Measurements from ENCODE around the gene ARHGAP33. TPM values are rescaled to one million over a fixed set of nuclear protein-coding genes. Genes with fewer than 3 reads are reported as not detected.

The ARHGAP33 gene
- total RNA-seq, 1 experiment from 2014 or later: 39.6 TPM

- H3K4me1 ChIP-seq (ENCODE audit: insufficient read depth, low read length, poor library complexity, severe bottlenecking): no peaks in the 10 kb centered on the region
- H3K36me3 ChIP-seq (ENCODE audit: insufficient read depth, low read length, poor library complexity, severe bottlenecking): no peaks in the 10 kb centered on the region
- no peak overlapping the region for H3K27ac ChIP-seq (ENCODE audit: low read depth, low read length, poor library complexity, severe bottlenecking)
- no peaks in the 10 kb centered on the region for H3K9me3 ChIP-seq (ENCODE audit: low read depth, low read length, poor library complexity, severe bottlenecking)
- DNase-seq (ENCODE audit: low spot score): no peak
- ChIA-PET POLR2A (ENCODE audit: low non-redundant PET) (no interaction called here), CTCF (no interaction called here)
- no TSS peak for BruUV-seq (replicated peaks)
- no peak for TF ChIP-seq EZH2 (IDR thresholded peaks at IDR 0.05; ENCODE audit: borderline replicate concordance, low read depth, low read length, poor library complexity, severe bottlenecking)
- no peak for TF ChIP-seq CTCF (conservative IDR thresholded peaks at IDR 0.05; ENCODE audit: low read depth, low read length)
- intact Hi-C loops (cut with micrococcal nuclease; ENCODE audit: unreplicated experiment): no loop called here
- H3K27me3 ChIP-seq (replicated peaks; ENCODE audit: insufficient read depth, low read depth, low read length, poor library complexity): peaks cover 16% of the 10 kb centered on the region
- no peak overlapping the region for H3K4me3 ChIP-seq (ENCODE audit: low read depth, low read length, poor library complexity, severe bottlenecking)
Measured at GRCh38 chr19:35796645-35797542, 21.5 kb downstream of the ARHGAP33 start.

GRCh38 chr19:35797663-35798062 lies 22.3 kb downstream of the ARHGAP33 start:
- no peak for TF ChIP-seq EZH2 (IDR thresholded peaks at IDR 0.05; ENCODE audit: borderline replicate concordance, low read depth, low read length, poor library complexity, severe bottlenecking)
- TF ChIP-seq CTCF (conservative IDR thresholded peaks at IDR 0.05; ENCODE audit: low read depth, low read length): no peak
- no peaks in the 10 kb centered on the region for H3K9me3 ChIP-seq (ENCODE audit: low read depth, low read length, poor library complexity, severe bottlenecking)
- H3K4me3 ChIP-seq (ENCODE audit: low read depth, low read length, poor library complexity, severe bottlenecking): no peak overlapping the region
- no peaks in the 10 kb centered on the region for H3K36me3 ChIP-seq (ENCODE audit: insufficient read depth, low read length, poor library complexity, severe bottlenecking)
- no peak for DNase-seq (ENCODE audit: low spot score)
- CTCF ChIA-PET: no interaction called here
- H3K27ac ChIP-seq (ENCODE audit: low read depth, low read length, poor library complexity, severe bottlenecking): no peak overlapping the region
- BruUV-seq (replicated peaks): no TSS peak
- H3K4me1 ChIP-seq (ENCODE audit: insufficient read depth, low read length, poor library complexity, severe bottlenecking): no peaks in the 10 kb centered on the region
- POLR2A ChIA-PET (ENCODE audit: low non-redundant PET): no interaction called here
- H3K27me3 ChIP-seq (replicated peaks; ENCODE audit: insufficient read depth, low read depth, low read length, poor library complexity): peaks cover 16% of the 10 kb centered on the region
- intact Hi-C loops (cut with micrococcal nuclease; ENCODE audit: unreplicated experiment): no loop called here

GRCh38 chr19:35801828-35802227 lies 26.5 kb downstream of the ARHGAP33 start:
- intact Hi-C loops (cut with micrococcal nuclease; ENCODE audit: unreplicated experiment): no loop called here
- Histone ChIP-seq H3K4me3 (ENCODE audit: low read depth, low read length, poor library complexity, severe bottlenecking) (no peak overlapping the region), H3K9me3 (ENCODE audit: low read depth, low read length, poor library complexity, severe bottlenecking) (no peaks in the 10 kb centered on the region), H3K4me1 (ENCODE audit: insufficient read depth, low read length, poor library complexity, severe bottlenecking) (no peaks in the 10 kb centered on the region), H3K36me3 (ENCODE audit: insufficient read depth, low read length, poor library complexity, severe bottlenecking) (no peaks in the 10 kb centered on the region), H3K27ac (ENCODE audit: low read depth, low read length, poor library complexity, severe bottlenecking) (no peak overlapping the region), H3K27me3 (replicated peaks; ENCODE audit: insufficient read depth, low read depth, low read length, poor library complexity) (peaks cover 12% of the 10 kb centered on the region)
- CTCF ChIA-PET: no interaction called here
- no TSS peak for BruUV-seq (replicated peaks)
- DNase-seq (ENCODE audit: low spot score): no peak
- no peak for TF ChIP-seq EZH2 (IDR thresholded peaks at IDR 0.05; ENCODE audit: borderline replicate concordance, low read depth, low read length, poor library complexity, severe bottlenecking)
- no peak for TF ChIP-seq CTCF (conservative IDR thresholded peaks at IDR 0.05; ENCODE audit: low read depth, low read length)
- POLR2A ChIA-PET (ENCODE audit: low non-redundant PET): no interaction called here

Measured in A673 (cell line).